LoVo (cell line): ENCODE data around the gene LDLRAD3.
"Not testable (repeated sequence)": the region's sequence is repeated elsewhere in the genome, so short reads cannot be mapped to it uniquely, and the experiment has no call there.

Source experiments
- DNase-seq: peaks from one replicate; pipeline ENCODE4 v3.0.0-alpha.2; 2016; ENCODE audit warnings: low spot score

The LDLRAD3 gene

DNA sequence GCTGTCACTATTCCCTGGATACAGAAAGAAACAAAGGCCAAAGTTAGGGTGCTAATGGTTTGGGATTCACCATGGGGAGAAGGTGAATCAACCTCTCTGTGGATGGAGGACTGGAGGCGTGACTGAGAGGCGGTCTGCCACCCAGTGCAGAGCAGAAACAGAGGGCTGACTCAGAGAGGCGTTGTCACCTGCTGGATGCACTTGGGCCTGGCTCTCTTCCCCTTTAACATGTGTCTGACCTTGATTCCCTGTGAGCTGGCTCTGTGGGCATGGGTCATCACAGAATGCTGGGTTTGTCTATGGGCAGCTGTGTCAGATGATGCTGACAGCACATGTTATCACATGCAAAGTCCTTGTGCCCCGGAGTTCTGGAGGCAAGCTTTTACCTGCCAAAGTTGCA, 75.9 kb downstream of the LDLRAD3 start:
- no peak for DNase-seq

DNA sequence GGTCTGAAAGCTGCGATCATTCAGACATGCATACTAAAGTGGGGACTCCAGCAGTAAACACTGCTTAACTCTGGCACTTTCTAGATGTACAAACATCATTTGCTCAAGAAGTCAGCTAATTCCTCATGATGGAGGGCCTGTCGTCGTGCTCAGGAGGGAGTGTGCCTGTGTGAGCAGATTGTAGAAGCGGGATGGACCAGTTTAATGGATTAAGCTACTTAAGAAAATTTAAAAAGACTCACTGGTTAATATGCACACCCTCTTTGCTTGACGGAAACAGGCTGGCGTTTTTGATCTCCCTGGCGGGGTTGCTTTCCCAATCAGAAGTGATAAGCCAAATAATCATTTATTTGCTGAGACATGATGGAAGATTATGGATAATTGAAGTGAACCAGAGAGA, 79.0 kb downstream of the LDLRAD3 start:
- no peak for DNase-seq

DNA sequence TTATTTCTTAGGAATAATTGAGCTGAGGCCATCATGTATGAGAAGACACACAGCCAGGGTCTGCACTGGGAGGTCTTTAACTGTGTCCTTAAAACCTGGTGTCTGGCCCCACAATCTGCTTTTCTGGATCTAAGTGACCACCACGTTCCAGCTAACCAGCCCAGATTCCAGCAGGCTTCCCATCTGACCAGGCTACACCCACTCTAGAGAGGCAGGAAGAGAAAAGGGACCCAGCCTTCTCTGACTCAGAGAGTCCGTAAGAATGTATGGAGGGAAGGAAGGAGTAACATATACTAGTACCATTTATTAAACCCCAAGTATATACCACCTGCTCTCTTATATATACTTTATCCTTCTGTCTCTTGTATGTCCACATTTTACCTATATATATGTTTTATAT, 80.1 kb downstream of the LDLRAD3 start:
- no peak for DNase-seq

DNA sequence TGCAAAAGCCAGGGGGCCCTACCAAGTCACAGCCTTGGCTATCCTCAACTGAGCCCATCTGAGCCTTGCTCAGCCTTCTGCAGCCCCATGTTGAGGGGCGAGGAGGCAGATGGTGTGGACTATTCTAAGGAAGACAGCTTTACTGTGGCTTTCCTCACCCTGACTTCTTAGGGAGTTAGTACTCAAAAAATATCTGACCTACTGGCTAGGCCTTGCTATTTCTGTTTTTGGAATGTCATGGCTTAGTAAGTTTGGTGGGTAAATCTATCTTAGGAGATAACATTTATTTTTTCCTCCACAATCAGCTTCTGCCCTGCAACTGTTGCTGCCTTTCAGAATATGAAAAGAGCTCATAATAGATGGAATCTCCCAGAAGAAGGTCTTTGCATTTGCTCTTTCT, 80.9 kb downstream of the LDLRAD3 start:
- DNase-seq, result no peak

DNA sequence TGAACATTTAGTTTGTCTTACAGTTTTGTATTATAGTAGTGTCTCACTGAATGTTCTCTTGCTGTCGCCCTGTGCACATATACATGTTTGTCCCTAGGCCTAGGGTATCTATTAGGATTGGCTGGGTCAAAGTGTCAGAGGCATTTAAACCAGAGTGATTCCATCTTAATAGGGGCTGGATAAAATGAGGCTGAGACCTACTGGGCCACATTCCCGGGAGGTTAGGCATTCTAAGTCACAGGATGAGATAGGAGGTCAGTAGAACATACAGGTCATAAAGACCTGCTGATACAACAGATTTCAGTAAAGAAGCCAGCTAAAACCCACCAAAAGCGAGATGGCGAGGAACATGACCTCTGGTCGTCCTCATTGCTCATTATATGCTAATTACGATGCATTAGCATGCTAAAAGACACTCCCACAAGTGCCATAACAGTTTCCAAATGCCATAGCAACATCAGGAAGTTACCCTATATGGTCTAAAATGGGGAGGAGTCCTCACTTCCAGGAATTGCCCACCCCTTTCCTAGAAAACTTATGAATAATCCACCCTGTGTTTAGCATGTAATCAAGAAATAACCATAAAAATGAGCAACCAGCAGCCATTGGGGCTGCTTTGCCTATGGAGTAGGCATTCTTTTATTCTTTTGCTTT, 82.6 kb downstream of the LDLRAD3 start:
- no peak for DNase-seq

DNA sequence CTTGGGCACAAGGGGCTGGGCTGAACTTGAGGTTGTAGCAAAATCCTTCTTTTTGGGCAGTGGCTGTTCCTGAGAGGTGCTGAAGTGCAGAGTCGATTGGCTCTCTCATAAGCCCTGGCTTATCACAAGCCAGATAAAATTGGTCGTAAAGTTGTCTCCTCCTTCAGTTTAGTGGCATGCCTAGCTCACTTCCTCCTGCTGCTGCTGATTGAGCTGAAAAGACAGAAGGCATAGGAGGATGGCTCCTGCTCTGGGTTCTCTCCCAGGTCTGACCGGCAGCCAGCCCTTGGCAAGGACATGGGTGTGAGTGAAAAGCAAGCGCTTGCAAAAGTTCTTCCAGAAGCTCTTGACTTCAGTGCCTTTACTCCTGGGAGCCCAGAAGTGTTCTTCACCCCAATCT, 83.9 kb downstream of the LDLRAD3 start:
- no peak for DNase-seq

DNA sequence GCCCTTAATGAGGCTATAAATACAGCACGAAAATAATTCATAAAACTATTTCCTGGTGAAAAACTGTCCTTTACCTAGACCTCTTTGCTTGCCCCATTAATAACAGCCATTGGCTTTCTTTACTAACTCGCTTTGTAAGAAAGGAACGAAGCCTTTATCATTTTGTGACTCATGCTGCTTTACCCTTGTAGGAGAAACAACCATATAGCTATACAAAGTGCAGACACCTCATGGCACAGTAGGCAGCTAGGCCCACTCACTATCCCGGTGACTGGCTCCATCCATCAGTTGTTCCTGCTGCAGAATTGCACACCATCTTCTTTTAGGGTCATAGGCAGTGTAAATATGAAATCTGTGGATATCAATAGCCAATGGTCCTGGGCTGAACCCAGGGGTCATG, 85.8 kb downstream of the LDLRAD3 start:
- no peak for DNase-seq

DNA sequence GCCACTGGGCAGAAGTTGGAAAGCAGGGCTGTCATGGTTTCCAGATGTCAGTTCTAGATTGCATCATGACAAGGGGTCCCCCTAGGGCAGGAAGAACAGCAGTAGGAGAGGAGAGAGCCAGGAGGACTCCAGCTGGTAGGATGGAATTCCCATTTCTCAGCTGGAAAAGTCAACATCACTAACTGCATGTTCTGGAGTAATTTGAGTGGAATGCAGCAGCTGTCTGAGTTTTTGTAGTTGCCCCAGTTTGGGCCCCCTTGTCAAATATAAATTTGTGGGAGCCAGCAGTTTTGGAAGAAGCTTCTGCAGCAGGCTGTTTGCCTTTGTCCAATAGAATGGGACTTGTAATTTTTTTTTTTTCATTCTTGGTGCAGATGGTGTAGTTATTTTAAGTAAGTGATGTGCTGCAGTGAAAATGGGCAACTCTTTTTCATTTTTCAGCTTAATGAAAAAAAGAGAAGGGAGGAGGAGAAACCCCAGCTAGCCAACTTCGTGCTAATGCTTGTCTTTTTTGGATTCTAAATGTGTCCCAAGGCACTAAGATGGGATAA, 86.9 kb downstream of the LDLRAD3 start:
- DNase-seq, result no peak

DNA sequence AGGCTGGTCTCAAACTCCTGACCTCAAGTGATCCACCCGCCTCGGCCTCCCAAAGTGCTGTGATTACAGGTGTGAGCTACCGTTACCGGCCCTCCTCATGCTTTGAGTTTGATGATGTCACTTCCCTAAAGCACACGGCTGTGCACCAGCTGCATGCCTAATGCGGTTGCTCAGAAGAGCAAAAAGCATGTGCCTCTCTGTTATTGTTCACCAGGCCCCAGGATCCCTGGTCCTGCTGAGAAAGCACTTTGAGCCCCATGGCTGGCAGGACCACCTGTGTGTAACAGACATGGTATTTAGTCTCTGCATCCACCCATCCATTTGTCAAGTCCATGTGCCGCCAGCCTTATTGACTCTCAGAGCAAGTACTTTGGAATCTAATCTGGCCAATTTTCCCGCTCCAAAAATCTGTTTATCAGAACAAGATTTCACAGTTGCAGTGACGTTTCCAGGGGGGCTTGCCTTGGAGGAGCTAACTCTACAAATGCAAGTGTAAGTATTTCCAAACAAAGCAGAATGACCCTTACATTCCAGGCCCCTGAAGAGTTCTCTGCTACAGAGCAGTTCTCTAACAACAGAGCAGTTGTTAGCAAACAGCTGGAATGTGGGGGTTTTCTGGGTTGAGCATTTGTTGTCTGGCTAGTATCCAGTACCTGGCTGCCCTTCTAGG, 89.4 kb downstream of the LDLRAD3 start:
- no peak for DNase-seq

DNA sequence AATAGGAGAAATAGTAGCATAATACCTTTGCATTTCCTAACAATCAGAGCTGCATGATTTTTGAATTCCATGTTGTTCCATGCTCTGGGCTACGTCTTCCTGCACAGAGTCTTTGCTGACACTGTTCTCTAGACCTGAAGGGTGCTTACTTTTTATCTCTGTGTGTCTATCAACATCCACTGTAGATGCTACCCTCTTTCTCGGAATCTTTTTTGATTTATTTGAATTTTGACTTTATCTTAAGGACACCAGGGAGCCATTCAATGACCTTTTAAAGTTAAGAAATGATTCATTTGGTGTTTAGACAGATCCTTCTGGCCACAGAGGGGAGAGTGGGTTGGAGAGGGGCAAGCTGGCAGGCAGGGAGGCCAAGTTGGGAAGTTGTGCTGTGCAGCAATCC, 90.1 kb downstream of the LDLRAD3 start:
- DNase-seq, result no peak

DNA sequence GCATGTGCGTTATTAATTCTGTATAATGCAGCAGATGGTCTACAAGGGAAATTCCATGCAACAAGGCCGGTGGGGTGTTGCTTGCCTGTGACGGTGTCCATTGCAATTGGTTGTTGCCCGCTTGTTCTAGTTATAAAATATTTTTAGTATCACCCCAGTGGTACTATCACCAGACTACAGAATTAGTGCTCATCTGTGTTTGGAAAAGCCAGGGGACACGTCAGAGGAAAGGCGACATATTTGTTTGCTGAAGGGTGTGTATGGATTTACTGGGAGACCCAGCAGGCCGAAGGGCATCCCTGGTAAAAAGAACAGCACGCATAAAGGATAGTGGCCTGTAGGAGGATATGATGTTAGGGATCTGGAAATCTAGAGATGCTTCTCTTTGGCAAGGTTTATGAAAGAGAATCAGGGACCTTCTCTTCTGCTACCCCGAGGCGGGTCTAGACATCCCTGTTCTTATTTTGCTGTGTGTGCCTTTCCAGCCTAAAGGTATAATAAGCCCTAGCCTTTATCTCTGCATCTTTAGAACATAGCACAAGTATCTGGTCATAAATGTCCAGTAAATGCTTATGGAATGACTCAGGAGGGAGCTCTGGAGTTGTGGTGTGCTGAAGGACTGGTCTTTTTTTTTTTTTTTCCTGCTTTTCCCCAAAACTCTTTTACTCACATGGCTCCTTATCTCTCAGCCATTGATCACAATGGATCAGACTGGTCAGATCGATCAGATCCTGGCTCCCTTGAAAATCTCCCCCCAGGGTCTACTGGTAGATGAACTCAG, 90.9 kb downstream of the LDLRAD3 start:
- DNase-seq, result peak; percentile 62

DNA sequence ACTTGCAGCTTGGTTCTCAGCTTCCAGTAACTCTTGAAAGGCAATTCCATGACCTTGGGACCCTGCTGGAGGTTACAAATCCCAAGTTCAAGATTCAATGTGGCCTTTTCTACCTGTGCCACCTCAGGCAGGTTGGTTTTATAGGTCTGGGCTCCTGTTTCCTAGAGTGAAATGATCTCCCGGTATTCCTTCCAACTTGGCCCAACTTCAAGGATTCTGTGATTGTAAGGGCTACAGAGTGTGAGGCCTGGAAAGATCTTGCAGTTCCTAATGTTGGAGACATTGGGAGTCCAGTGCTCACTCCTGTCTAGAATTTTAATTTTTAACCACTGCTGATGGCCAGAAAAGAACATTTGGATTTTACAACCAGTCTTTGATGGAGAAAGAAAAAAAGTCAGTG, 91.6 kb downstream of the LDLRAD3 start:
- no peak for DNase-seq

DNA sequence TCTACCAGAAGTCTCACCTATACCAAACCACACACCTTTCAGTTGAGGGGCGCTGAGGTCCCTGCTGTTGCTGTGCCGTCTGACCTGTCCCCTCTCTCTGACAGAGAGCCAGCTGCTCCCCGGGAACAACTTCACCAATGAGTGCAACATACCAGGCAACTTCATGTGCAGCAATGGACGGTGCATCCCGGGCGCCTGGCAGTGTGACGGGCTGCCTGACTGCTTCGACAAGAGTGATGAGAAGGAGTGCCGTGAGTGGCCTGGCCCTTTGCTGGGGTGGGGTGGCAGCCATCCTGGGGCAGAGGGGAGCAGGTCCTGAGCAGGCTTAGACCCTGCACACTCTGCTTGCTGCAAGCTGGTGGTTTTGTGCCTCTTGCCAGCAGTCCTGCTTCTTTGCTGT, 92.1 kb downstream of the LDLRAD3 start:
- no peak for DNase-seq

DNA sequence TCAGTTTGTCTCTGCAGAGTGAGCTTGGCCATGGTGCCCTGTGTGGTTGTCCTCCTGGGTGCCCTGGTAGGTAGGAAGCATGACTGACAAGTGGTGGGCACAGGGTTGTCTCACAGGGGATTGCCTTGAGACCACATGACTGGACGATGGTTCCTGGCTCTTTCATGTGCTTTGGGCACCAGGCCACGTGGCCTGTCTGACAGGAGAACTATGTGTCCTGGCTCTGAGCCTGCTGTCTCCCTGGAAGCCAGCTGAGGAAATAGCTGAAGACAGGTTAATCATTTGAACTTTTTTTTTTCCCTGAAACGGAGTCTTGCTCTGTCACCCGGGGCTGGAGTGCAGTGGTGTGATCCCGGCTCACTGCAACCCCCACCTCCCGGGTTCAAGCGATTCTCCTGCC, 93.2 kb downstream of the LDLRAD3 start:
- no peak for DNase-seq

DNA sequence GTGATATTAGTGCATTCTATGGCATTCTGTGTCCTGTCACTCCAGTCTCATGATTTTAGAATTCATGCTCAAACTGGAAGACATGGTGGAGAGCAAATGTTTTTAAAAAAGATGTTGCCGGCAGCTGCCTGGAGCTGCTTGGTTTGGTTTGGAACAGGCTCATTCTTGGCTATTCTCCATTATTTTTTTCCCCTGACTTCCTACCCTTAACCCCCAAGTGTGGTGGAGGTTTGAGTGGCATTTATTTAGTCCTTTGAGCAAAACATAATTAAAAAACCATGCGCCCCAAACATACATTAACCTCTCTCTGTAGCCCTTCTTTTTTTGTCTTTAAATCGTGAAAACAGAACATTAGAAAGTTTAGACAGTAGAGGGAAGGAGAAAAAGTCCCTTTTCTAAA, 94.7 kb downstream of the LDLRAD3 start:
- DNase-seq, result no peak

DNA sequence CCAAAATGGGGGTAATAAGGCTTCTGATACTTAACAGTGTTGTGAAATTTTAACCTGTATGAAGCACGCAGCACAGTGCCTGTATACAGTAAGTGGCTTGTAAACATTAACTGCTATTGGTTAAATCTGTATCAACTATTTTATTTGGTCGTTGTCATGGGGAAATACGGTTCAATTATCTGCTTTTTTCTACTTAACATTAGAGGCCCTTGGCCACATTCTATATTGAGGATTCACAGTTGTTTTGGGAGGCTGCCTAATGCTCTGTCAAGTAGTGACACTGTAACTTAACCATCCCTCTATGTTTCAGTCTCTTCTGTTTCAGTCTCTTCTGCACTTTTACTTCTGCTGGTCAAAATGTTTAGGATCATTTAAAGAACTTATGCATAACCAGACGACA, 95.6 kb downstream of the LDLRAD3 start:
- DNase-seq, result no peak

DNA sequence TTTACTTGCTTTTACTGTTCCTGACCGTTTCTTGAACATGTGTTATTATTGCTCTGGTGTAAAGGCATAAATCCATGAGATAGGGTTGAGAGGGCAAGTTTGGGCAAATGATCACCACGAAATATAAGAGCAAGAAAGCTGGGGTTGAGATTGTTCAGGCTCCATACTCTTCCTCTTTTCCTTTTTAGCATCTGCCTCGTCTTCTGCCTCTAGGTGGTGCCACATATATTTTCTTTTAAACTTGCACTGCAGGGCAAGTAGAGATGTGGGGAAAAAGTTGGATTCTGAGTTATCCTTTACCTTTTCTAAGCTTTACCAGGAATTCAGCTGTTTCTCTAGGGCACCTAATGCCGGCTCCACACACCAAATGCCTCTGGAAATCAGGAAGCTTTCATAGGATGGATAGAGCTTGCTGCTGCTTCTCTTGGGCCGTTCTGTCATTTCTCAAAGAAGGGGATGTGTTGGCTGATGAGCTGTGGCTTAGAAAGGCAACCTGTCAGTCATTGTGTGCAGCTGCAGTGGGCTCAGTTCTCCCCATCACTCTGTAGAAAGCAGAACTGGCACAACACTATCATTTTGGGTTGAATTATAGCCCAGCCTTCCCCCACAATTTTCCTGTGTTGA, 98.2 kb downstream of the LDLRAD3 start:
- DNase-seq, result no peak

DNA sequence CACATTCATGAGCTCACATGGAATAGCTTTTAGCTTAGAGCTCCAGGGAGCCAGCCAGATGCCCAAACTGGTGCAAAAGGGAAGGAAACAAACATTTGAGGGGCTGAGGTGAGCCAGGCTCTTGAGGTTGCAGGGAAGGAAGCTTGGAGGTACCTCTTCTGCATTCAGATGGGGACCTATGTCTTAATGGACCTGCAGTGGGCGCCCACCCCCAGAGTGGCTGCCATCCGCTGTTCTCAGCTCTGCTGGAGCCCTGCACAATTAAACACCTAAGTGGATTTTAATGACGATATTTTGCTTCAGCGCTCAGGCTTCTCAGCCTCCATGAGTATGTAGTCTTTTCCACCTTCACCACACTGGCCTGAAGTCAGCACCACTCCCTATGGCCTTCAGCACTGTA, 100.8 kb downstream of the LDLRAD3 start:
- no peak for DNase-seq

DNA sequence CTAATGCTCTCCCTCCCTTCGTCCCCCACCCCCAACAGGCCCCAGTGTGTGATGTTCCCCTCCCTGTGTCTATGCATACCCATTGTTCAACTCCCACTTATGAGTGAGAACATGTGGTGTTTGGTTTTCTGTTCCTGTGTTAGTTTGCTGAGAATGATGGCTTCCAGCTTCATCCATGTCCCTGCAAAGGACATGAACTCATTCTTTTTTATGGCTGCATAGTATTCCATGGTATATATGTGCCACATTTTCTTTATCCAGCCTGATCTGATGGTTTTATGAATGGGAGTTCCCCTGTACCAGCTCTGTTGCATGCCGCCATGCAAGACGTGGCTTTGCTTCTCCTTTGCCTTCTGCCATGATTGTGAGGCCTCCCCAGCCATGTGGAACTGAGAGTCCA, 102.1 kb downstream of the LDLRAD3 start:
- not testable (repeated sequence) for DNase-seq

DNA sequence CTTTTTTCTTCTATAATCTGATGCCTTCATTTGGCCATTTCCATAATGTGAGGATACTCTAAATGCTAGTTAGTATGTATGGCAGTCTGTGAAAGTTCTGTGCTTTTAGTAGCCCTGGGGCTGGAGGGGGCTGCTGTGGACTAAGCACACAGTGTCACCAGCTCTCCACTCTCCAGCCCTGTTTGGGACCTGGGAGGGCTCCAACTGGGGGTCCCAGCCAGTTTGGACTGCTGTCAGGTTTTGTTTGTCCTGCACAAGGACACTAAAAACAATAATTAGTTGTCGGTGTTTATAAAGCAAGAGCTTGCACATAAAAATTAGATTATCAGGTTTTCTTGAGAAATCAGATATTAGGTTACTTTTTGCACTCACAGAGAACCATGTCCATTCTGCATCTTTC, 103.1 kb downstream of the LDLRAD3 start:
- no peak for DNase-seq

DNA sequence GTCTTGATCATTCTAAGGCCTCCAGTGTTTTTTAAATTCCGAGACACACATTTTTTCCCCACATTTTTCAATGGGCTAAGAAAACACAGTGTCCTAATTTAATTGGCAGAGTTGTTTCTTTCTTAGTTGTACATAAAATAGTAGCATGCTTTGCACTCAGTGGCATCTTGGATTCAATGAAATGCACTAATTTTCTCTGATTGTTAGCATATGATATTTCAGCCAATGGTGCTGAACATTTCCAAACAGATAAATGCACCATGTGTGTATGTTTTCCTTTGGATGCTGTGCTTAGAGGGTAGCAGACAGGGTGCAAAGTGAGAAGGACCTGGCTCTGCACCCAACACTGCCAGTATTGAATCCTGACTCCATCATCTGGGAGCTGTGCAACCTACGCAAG, 103.5 kb downstream of the LDLRAD3 start:
- no peak for DNase-seq

DNA sequence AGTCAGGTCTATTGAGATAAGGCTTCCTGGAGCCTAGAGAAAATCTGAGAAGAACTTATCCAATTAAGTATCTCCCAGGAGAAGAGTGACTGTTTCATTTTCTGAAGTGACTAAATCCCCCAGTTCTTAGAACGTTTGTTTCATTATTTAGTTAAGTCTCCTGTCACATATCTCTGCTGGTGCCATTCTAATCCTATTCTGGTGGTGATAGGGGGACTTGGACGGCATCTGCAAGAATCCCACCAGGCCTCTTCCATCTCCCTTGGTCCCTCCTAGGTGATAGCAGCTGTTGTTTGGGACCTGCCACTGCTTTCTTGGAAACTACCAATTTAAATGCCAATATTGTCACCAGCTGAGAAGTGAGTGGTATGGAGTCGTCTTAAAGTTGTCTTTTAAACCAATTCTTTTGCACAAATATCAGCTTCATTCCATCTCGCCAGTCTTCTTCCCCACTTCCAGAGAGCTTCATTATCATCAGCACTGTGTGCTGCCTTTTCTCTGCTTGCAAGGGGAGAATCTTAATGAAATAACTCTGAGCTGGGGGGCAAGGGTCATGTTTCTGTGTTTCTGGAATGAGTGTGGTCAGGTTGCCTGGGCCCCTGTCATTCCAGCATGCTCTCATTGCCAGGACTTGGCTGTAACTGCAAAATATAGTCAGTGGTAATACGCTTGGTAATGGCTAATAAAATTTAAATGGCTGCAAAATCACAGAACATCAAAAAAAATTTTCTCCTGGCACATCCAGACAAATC, 104.8 kb downstream of the LDLRAD3 start:
- no peak for DNase-seq
